Measurements from ENCODE around the gene B3GAT3.
"Not testable (repeated sequence)": the region's sequence is repeated elsewhere in the genome, so short reads cannot be mapped to it uniquely, and the experiment has no call there.

The B3GAT3 gene

GRCh38 chr11:62645946-62646824, 24.4 kb upstream of the B3GAT3 start, which contains the start of gene GANAB:
TSS of gene GANAB (minus strand) at chr11:62646613. CDS start at chr11:62646599, 14 bp downstream.
- peak; percentile 99 to 100 (median 99) for DNase-seq (ENCODE audit: low read depth in 4 of 4, low spot score in 1 of 4)

DNA sequence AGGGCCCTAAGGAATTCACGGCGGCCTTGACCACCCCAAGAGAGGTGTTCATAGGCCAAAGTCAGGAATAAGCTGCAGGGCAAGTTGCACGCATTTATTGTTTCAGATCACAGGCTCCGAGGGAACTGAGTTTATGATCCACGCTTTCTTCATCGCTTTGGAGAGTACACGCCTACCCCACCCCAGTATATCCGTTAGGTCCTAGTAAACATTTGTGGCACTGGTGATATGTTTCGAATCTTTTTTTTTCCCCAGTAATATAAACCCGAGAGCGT, 23.8 kb upstream of the B3GAT3 start:
- no peak for DNase-seq (ENCODE audit: low read depth in 4 of 4, low spot score in 1 of 4)

DNA sequence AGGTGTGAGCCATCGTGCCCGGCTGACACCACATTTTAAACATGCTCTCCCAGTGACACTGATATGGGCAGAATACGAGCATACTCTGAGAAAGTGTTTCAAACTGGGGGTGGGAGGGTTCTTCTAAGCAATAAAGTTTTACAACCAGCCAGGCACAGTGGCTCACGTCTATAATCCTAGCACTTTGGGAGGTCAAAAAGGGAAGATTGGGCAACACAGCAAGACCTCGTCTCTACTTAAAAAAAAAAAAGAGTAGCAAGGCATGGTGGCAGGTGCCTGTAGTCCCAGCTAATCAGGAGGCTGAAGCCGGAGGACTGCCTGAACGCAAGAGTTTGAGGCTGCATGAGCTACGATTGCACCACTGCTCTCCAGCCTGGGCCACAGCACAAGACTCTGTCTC, 22.4 kb upstream of the B3GAT3 start:
- no peak for DNase-seq (ENCODE audit: low read depth in 4 of 4, low spot score in 1 of 4)

GRCh38 chr11:62632492-62632891, 10.7 kb upstream of the B3GAT3 start:
- no peak for DNase-seq (ENCODE audit: low read depth in 4 of 4, low spot score in 1 of 4)

DNA sequence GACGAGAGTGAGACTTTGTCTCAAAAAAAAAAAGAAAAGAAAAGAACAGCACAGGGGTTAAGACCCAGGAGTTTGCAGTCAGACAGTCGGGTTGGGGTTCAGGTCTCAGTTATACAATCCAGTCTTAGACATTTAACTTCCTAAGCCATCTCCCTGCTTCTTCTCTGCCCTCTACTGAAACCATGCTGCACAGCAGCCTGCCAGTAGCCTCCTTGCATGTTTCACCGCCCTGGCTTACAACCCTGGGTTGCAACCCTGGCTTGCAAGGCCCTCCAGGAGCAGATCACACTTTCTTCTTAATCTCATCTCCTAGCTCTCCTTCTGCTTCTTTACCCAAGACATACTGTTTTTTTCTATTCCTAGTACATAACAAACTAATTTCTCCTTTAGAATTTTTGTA, 5.9 kb upstream of the B3GAT3 start:
- no peak for DNase-seq (ENCODE audit: low read depth in 4 of 4, low spot score in 1 of 4)

DNA sequence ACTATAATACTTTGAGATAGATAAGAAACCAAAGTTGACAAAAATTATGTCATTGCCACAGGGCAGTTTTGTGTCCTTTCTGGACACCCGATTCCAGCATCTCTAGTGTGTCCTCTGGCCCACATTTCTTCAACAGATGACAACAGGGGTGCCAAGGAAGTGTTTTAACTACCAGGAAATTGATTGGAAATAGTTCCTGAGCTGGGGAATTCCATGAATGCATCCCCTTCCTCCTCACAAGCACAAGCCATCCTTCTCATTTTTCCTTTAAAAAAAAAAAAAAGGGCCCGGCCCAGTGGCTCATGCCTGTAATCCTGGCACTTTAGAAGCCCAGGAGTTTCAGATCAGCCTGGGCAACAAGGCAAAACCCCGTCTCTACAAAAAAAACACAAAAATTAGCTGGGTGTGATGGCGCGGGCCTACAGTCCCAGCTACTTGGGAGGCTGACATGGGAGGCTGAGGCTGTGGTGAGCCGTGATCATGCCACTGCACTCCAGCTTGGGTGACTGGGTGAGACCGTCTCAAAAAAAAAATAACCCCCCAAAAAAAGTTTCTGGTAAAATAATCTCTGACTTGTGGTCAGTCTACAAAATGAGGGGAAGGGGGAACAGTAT, 797 bp upstream of the B3GAT3 start:
- no peak for DNase-seq (ENCODE audit: low read depth in 4 of 4, low spot score in 1 of 4)

DNA sequence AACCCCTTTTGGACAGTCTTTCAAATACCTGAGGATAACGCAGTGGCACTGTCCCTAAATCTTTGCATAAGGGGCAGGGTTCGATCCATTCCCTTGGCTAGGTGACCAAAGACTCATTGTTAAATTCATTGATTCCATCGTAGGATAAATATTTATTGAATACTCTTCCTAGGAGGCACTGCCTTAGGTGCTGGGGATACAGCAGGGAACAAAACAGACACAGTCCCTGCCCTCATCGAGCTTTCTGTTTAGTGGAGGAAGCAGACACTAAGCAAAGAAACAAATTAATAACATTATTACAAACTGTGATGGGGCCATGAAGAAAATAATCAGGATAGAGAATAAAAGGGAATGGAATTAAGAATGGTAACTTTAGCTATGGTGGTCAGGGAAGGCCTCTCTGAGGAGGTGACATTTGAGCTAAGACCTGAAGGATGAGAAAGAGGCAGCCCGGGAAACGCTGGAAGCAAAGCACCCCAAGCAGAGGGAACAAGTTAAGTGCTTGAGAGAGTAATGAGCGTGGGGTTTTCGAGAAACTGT, 689 bp downstream of the B3GAT3 start:
- no peak for DNase-seq (ENCODE audit: low read depth in 4 of 4, low spot score in 1 of 4)

DNA sequence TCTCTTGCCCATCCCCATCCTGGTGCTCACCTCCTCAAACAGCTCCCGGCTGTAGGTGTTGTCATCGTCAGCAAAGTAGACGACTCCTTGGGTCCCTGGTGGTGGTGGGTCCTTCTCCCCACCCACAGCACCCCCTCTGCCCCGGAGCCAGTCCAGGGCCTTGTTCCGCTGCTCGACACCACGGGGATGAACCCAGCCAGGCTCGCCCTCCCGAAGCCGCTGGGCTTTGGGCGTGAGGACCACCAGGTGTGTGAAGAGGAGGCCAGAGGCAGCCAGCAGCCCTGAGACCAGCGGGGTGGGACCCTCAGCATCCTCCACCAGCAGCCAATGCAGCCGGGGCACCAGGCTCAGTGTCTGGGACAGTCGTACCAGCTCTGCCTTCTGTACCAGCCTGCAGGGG, 4.8 kb downstream of the B3GAT3 start:
- DNase-seq (ENCODE audit: low read depth in 4 of 4, low spot score in 1 of 4): not testable (repeated sequence)

DNA sequence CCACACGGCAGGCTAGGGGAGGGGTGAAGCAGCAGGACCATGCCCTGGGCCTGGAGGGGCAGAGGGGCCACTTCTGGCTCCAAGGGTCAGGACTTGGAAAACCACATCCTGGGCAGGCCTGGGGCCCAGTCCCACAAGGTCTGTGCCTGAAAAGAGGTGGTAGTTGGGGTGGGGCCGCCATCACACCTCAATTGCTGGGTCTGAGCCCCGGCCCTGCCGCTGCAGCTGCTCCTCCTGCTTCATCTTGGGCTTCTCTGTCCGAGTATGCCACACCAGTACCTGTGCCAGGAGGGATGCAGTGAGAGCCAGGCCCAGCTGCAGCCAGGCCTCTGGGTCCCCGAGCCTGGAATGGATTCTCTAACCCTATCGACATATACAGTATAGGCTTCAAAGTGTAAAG, 6.3 kb downstream of the B3GAT3 start:
- DNase-seq (ENCODE audit: low read depth in 4 of 4, low spot score in 1 of 4): no peak

DNA sequence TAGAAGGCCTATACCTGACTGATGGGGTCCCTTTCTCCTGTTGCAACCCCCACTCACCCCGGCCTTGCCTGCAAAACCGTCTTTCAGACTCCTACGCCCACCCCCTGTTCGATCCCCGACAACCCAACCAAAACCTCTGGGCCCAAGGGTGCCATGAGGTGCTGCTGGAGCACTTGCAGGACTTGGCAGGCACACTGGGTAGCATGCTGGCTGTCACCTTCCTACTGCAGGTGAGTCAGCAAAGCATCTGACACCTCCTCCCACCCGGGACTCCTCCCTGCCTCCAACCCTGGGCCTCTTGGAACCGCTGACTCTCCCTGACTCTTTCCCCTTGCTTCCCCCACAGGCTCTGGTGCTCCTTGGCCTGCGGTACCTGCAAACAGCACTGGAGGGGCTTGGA, 7.5 kb downstream of the B3GAT3 start:
- peak in 2 of 4 experiments; percentile 45 to 57 for DNase-seq (ENCODE audit: low read depth in 4 of 4, low spot score in 1 of 4)

DNA sequence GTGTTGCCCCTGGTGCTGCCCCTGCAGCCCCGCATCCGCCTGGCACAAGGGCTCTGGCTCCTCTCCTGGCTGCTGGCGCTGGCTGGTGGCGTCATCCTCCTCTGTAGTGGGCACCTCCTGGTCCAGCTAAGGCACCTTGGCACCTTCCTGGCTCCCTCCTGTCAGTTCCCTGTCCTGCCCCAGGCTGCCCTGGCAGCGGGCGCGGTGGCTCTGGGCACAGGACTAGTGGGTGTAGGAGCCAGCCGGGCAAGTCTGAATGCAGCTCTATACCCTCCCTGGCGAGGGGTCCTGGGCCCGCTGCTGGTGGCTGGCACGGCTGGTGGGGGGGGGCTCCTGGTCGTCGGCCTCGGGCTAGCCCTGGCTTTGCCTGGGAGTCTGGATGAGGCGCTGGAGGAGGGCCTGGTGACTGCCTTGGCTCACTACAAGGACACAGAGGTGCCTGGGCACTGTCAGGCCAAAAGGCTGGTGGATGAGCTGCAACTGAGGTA, 8.5 kb downstream of the B3GAT3 start:
- no peak for DNase-seq (ENCODE audit: low read depth in 4 of 4, low spot score in 1 of 4)

GRCh38 chr11:62612366-62613290, 9.2 kb downstream of the B3GAT3 start, which contains the start of the genes EML3 and ROM1:
TSS of gene EML3 (minus strand) at chr11:62612775. CDS start at chr11:62612457, 318 bp downstream.
TSS of gene ROM1 (plus strand) at chr11:62613257. CDS start at chr11:62613282, 25 bp downstream.
- DNase-seq (ENCODE audit: low read depth in 4 of 4, low spot score in 1 of 4): peak; percentile 61 to 86 (median 73)

DNA sequence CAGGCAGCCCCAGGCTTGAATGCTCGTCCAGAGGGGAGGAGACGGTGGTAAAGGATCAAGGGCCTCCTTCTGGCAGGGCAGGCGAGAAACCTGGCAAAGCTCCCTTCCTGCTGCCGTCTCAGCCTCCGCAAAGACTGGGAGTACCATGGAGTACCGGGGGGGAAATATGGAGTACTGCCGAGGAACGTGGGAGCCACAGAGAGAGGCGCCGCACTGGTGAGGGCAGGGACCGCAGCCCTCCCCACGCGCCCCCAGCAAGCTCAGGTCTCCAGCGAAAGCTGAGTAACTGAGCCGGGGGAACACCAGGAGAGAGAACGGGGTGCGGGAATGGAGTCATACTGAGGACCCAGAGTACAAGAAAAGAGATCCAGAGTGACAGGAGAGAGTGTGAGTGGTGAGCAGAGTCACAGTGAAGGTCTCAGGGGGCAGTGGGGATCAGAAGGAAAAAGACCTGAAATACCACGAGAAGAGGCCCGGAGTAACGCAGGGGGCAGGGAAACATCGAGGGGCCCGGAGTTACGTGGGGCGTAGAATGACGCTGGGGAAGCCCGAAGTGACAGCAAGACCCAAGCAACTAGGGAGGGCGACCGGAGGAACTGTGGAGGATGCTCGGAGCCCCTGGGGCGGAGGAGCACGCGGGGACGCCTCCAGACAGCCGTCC, 10.0 kb downstream of the B3GAT3 start:
- peak in 1 of 4 experiments; percentile 43 for DNase-seq (ENCODE audit: low read depth in 4 of 4, low spot score in 1 of 4)

DNA sequence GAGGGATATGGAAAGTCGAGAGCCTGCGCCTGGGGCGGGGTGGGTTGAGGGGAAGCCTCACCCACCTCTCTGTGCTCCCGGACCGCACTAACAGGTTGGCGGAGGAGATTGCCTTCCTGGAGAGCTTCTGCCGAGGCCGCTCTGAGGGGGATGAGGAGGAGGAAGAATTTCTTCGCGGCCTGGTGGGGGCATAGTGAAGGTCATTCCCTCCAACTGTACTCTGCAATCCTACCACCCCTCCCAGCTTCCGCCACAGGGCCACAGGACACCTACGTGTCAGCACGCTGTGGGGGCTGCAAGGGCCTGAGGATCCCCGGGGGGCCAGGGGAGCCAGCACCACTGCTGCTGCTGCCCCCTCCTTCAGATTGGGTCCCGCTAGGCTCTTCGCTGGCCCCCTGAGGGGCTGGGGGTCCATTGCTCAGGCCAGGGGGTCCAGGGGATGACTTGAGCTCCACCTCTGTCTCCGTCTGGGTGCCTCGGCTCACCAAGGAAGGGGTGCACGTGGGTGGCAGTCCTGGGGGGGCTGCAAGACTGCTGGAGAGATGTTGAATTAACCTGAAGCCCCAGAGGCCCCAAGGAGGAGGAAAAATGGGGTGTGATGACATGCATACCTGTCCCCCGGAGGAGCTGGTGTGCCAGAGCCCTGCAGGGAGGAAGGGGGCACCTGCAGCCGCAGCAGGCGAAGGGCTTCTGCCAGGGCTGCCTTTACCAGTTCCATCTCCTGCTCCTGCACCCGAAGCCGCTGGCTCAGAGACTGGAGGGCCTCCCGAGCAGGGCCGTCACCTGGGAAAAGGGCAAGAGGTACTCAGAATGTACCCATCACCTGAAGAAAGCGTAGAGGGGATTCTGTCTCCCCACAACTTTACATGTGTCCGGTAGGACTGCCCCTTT, 10.7 kb downstream of the B3GAT3 start:
- DNase-seq (ENCODE audit: low read depth in 4 of 4, low spot score in 1 of 4): no peak

DNA sequence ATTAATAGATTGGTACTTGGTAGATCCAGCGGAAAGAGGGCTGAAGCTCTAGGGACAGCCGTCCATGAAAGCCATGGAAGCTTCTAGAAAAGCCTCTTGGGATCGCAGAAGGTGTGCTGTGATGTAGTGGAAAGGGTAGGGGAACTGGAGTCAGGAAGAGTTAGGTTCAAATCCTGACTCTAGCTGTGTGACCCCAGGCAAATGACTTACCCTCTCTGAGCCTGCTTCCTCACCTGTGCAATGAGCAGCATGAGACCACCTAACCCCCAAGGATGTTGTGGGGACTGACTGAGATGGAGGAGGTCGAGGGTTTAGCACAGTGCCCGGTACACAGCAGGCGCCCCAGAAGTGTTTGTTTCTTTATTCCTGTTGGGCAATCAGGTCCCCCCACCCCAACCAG, 11.4 kb downstream of the B3GAT3 start:
- DNase-seq (ENCODE audit: low read depth in 4 of 4, low spot score in 1 of 4): no peak

DNA sequence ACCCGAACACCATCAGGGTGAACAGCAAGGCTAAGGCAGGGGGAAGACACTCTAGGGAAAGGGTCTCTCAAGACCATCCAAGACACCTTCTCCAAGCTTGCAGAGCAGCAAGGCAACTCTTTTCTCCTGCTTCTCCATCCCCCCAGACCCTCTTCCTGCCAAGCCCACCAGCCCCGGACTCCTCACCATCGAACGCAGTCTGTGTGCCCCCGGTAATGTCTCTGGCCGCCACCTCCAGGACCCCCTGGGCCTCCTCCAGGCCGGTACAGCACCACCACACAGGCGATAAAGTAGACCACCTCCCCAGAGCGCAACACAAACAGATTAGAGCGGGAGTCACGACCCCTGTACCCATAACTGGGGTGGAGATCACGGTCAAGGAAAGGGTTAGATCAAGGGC, 13.0 kb downstream of the B3GAT3 start:
- DNase-seq (ENCODE audit: low read depth in 4 of 4, low spot score in 1 of 4): no peak

DNA sequence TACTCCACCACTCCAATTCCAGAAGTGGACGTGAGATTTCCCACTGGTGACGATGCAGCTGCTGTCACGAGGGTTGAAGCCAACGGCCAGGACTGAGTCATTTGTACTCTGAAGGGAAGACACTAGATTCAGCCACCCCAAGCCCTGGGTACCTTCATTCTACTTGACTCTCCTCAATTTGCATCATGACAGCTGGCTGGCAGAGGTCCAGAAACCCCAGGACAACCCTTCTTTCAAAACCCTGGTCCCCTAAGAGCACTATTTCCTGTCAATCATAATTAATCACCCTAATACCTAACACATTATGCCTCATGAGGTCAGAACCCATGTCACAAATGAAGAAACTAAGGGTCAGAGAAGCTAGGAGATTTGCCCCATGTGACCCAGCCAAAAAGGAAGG, 14.1 kb downstream of the B3GAT3 start:
- no peak for DNase-seq (ENCODE audit: low read depth in 4 of 4, low spot score in 1 of 4)

DNA sequence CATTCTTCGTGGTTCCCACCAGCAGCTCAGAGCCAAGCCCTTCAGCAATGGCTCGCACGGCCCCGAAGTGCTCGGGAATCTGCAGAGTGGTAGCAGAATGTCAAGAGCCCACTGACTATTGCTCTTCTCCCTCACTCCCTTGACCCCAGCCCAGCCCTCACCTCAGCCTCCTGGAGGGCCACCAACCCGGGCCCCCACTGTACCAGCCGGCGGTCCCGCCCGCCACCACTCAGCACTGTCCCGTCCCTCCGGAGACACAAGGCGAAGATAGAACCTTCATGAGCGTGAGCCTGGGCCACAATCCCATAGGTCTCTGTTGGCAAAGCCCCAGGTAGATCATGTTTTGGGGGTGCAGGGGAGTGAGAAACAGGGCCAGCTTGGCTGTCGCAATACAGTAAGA, 15.9 kb downstream of the B3GAT3 start:
- no peak for DNase-seq (ENCODE audit: low read depth in 4 of 4, low spot score in 1 of 4)

DNA sequence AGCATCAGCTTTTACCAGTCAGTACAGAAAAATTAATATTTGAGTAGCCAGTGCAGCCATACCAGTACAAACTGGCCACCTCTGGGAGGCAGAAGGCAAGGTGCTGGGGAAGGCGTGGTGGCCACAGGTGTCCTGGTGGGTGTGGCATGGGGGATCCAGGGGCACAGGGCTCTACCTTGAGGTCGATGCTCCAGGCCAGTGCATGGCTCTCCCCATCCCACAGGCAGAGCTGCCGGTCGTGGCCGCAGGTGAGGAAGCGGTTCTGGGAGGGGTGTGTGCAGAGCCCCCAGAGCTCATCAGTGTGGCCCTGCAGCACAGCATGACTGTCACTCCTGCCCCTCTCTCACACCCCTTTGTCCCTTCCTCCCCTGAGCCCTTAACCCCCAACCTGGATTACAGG, 16.3 kb downstream of the B3GAT3 start:
- no peak for DNase-seq (ENCODE audit: low read depth in 4 of 4, low spot score in 1 of 4)

Measured in stimulated activated CD4-positive, alpha-beta T cell treated with anti-CD3 and anti-CD28 coated beads, Interleukin-1b, Interleukin-23, amount 100 ng/mL, for 24 hours (primary cell).